Trophoblast cell (in vitro differentiated cells and primary cell): ENCODE measurements around the gene TLE5.
A peak's percentile ranks its signal among the peaks of the same experiment; 100 is the strongest.

Experiments used
- DNase-seq, 2 donors: peaks; one replicate each; pipeline ENCODE4 v3.0.0-alpha.2; 2016
- H2AFZ ChIP-seq: 2 replicates; pipeline ENCODE4 v1.6.1; 2013; ENCODE audit warnings: low read length, moderate library complexity, mild to moderate bottlenecking; ENCODE audit not compliant: insufficient read depth, poor library complexity
- H2AK5ac ChIP-seq: 2 replicates; pipeline ENCODE4 v1.6.1; 2013; ENCODE audit warnings: mild to moderate bottlenecking, low read length
- H2BK120ac ChIP-seq: 2 replicates; pipeline ENCODE4 v1.6.1; 2013; ENCODE audit warnings: low read length, mild to moderate bottlenecking, moderate library complexity; ENCODE audit not compliant: insufficient read depth, poor library complexity
- H2BK12ac ChIP-seq: 2 replicates; pipeline ENCODE4 v1.6.1; 2013; ENCODE audit warnings: mild to moderate bottlenecking, low read length, moderate library complexity
- H2BK5ac ChIP-seq: 2 replicates; pipeline ENCODE4 v1.6.1; 2013; ENCODE audit warnings: low read length, low read depth, moderate library complexity, mild to moderate bottlenecking; ENCODE audit not compliant: poor library complexity
- H3K14ac ChIP-seq: 2 replicates; pipeline ENCODE4 v1.6.1; 2013; ENCODE audit warnings: mild to moderate bottlenecking, low read length
- H3K18ac ChIP-seq: 2 replicates; pipeline ENCODE4 v1.6.1; 2013; ENCODE audit warnings: mild to moderate bottlenecking, low read length
- H3K23ac ChIP-seq: 2 replicates; pipeline ENCODE4 v1.6.1; 2013; ENCODE audit warnings: low read length
- H3K27ac ChIP-seq: 2 replicates; pipeline ENCODE4 v1.5.1; 2013; ENCODE audit warnings: low read depth, mild to moderate bottlenecking, inconsistent platforms, low read length, moderate library complexity
- H3K27me3 ChIP-seq: 2 replicates; pipeline ENCODE4 v1.6.1; 2013; ENCODE audit warnings: inconsistent platforms, mild to moderate bottlenecking, low read length, moderate library complexity; ENCODE audit not compliant: insufficient read depth
- H3K36me3 ChIP-seq, 2 experiments: 1 replicate in 1 of 2; 2 replicates in 1 of 2; pipeline ENCODE4 v1.6.1; 2013; ENCODE audit warnings: low read length in 2 of 2, mild to moderate bottlenecking in 2 of 2, moderate library complexity in 1 of 2; ENCODE audit not compliant: insufficient read depth in 2 of 2, control insufficient read depth in 1 of 2
- H3K4ac ChIP-seq: 2 replicates; pipeline ENCODE4 v1.6.1; 2013; ENCODE audit warnings: low read depth, mild to moderate bottlenecking, low read length, moderate library complexity
- H3K4me1 ChIP-seq, 2 experiments: 1 replicate in 1 of 2; 2 replicates in 1 of 2; pipeline ENCODE4 v1.6.1; 2013; ENCODE audit warnings: low read length in 2 of 2, mild to moderate bottlenecking in 2 of 2, moderate library complexity in 1 of 2; ENCODE audit not compliant: insufficient read depth in 2 of 2, control insufficient read depth in 1 of 2
- H3K4me2 ChIP-seq: 2 replicates; pipeline ENCODE4 v1.6.1; 2013; ENCODE audit warnings: inconsistent platforms, mild to moderate bottlenecking, low read length, moderate library complexity
- H3K4me3 ChIP-seq: 2 replicates; pipeline ENCODE4 v1.5.1; 2013; ENCODE audit warnings: mild to moderate bottlenecking, low read depth, low read length, inconsistent platforms
- H3K79me1 ChIP-seq: one replicate; pipeline ENCODE4 v1.6.1; 2013; ENCODE audit warnings: low read length
- H3K79me2 ChIP-seq: 2 replicates; pipeline ENCODE4 v1.6.1; 2013; ENCODE audit warnings: low read length, mild to moderate bottlenecking; ENCODE audit not compliant: control insufficient read depth, insufficient read depth, poor library complexity
- H3K9ac ChIP-seq: 2 replicates; pipeline ENCODE4 v1.6.1; 2013; ENCODE audit warnings: mild to moderate bottlenecking, low read length
- H3K9me3 ChIP-seq: 2 replicates; pipeline ENCODE4 v1.6.1; 2013; ENCODE audit warnings: low read depth, mild to moderate bottlenecking, control low read depth, inconsistent platforms, low read length; ENCODE audit not compliant: insufficient read depth
- H4K12ac ChIP-seq: 2 replicates; pipeline ENCODE4 v1.6.1; 2013; ENCODE audit warnings: low read depth, mild to moderate bottlenecking, low read length, moderate library complexity
- H4K8ac ChIP-seq: 2 replicates; pipeline ENCODE4 v1.6.1; 2013; ENCODE audit warnings: low read depth, mild to moderate bottlenecking, low read length, moderate library complexity
- H4K91ac ChIP-seq: one replicate; pipeline ENCODE4 v1.6.1; 2013; ENCODE audit warnings: low read depth, mild to moderate bottlenecking, low read length, moderate library complexity
- WGBS: extraction: QIAGEN DNeasy Blood & Tissue Kit; methylation state at CpG from one replicate; pipeline ENCODE4 v1.1.7; 2013; ENCODE audit warnings: missing lambda C conversion rate; ENCODE audit not compliant: insufficient read length, insufficient coverage; ENCODE audit errors: extremely low coverage; 5-methylcytosine and 5-hydroxymethylcytosine counted together

Gene TLE5

GRCh38 chr19:3034656-3035541 lies 27.4 kb downstream of the TLE5 start:
- peak overlapping the region; percentile 47 for H4K91ac ChIP-seq
- H3K79me1 ChIP-seq = peaks cover 12% of the 10 kb centered on the region
- peak overlapping the region; percentile 78 for H3K4me2 ChIP-seq
- no CpG with 5 or more reads among the region's 28 CpGs for WGBS
- peak overlapping the region; percentile 35 for H2BK12ac ChIP-seq
- peak overlapping the region; percentile 72 for H4K8ac ChIP-seq
- H2BK5ac ChIP-seq = no peak overlapping the region
- H3K27me3 ChIP-seq = peaks cover 9% of the 10 kb centered on the region
- H3K4me1 ChIP-seq = peaks cover 15 to 19% of the 10 kb centered on the region in 2 experiments
- H3K4me3 ChIP-seq = no peak overlapping the region
- no peaks in the 10 kb centered on the region for H3K79me2 ChIP-seq
- no peak overlapping the region for H2AFZ ChIP-seq
- H3K4ac ChIP-seq = no peak overlapping the region
- H3K27ac ChIP-seq = no peak overlapping the region
- H3K9ac ChIP-seq = peak overlapping the region; percentile 31
- no peak overlapping the region for H3K18ac ChIP-seq
- no peak overlapping the region for H3K23ac ChIP-seq
- peak overlapping the region; percentile 71 for H3K14ac ChIP-seq
- H2BK120ac ChIP-seq = peak overlapping the region; percentile 28
- H3K36me3 ChIP-seq = no peaks in the 10 kb centered on the region
- peaks cover 1% of the 10 kb centered on the region for H3K9me3 ChIP-seq
- DNase-seq = no peak
- no peak overlapping the region for H4K12ac ChIP-seq
- peak overlapping the region; percentile 16 for H2AK5ac ChIP-seq

GRCh38 chr19:3034406-3034655 lies 28.0 kb downstream of the TLE5 start:
- Histone ChIP-seq H3K9ac (no peak overlapping the region), H3K36me3 (no peaks in the 10 kb centered on the region), H3K79me2 (no peaks in the 10 kb centered on the region), H2BK120ac (no peak overlapping the region), H3K27ac (no peak overlapping the region), H3K27me3 (peaks cover 14% of the 10 kb centered on the region), H3K4me2 (peak overlapping the region; percentile 78), H2BK12ac (no peak overlapping the region), H3K18ac (no peak overlapping the region), H2AK5ac (no peak overlapping the region), H3K23ac (no peak overlapping the region), H3K4me1 (peaks cover 15 to 19% of the 10 kb centered on the region in 2 experiments), H4K91ac (no peak overlapping the region), H4K12ac (no peak overlapping the region), H3K9me3 (peaks cover 1% of the 10 kb centered on the region), H3K14ac (no peak overlapping the region), H3K79me1 (peaks cover 12% of the 10 kb centered on the region), H3K4me3 (no peak overlapping the region), H4K8ac (no peak overlapping the region), H3K4ac (no peak overlapping the region), H2BK5ac (no peak overlapping the region), H2AFZ (no peak overlapping the region)
- DNase-seq = no peak

- Histone ChIP-seq H2AFZ (no peak overlapping the region), H2BK12ac (no peak overlapping the region), H3K23ac (no peak overlapping the region)
Measured at GRCh38 chr19:3033595-3034405, 28.5 kb downstream of the TLE5 start.

GRCh38 chr19:3031607-3031867 lies 30.8 kb downstream of the TLE5 start:
- DNase-seq = peak in 1 of 2 donors; percentile 29
- Histone ChIP-seq H3K79me2 (no peaks in the 10 kb centered on the region), H3K9me3 (peaks cover 4% of the 10 kb centered on the region), H3K4me2 (no peak overlapping the region), H3K23ac (no peak overlapping the region), H2BK5ac (no peak overlapping the region), H3K27me3 (peaks cover 32% of the 10 kb centered on the region), H3K4me3 (no peak overlapping the region), H2AK5ac (no peak overlapping the region), H2BK12ac (no peak overlapping the region), H3K9ac (no peak overlapping the region), H3K14ac (no peak overlapping the region), H3K18ac (no peak overlapping the region), H4K91ac (no peak overlapping the region), H3K79me1 (peaks cover 11% of the 10 kb centered on the region), H3K4me1 (peaks cover 13 to 20% of the 10 kb centered on the region in 2 experiments), H3K4ac (no peak overlapping the region), H4K8ac (no peak overlapping the region), H3K36me3 (no peaks in the 10 kb centered on the region), H3K27ac (no peak overlapping the region), H2BK120ac (no peak overlapping the region), H2AFZ (no peak overlapping the region), H4K12ac (no peak overlapping the region)
- WGBS = no CpG with 5 or more reads among the region's 5 CpGs

More at GRCh38 chr19:3033595-3034405, 28.5 kb downstream of the TLE5 start:
- H3K4me3 ChIP-seq = no peak overlapping the region
- H3K79me1 ChIP-seq = peaks cover 12% of the 10 kb centered on the region
- peak; percentile 58 to 63 for DNase-seq
- no peak overlapping the region for H4K8ac ChIP-seq
- H3K36me3 ChIP-seq = no peaks in the 10 kb centered on the region
- H3K9me3 ChIP-seq = peaks cover 1% of the 10 kb centered on the region
- H4K91ac ChIP-seq = no peak overlapping the region
- H3K4ac ChIP-seq = no peak overlapping the region
- no peak overlapping the region for H3K27ac ChIP-seq
- H4K12ac ChIP-seq = no peak overlapping the region
- peaks cover 15 to 20% of the 10 kb centered on the region in 2 experiments for H3K4me1 ChIP-seq
- H3K14ac ChIP-seq = no peak overlapping the region
- WGBS = no CpG with 5 or more reads among the region's 11 CpGs
- H2BK120ac ChIP-seq = no peak overlapping the region
- H3K79me2 ChIP-seq = no peaks in the 10 kb centered on the region
- H2BK5ac ChIP-seq = no peak overlapping the region
- H3K18ac ChIP-seq = no peak overlapping the region
- peaks cover 15% of the 10 kb centered on the region for H3K27me3 ChIP-seq
- H3K9ac ChIP-seq = no peak overlapping the region
- peak overlapping the region; percentile 78 for H3K4me2 ChIP-seq
- H2AK5ac ChIP-seq = no peak overlapping the region
